Dedifferentiated amniotic fluid mesenchymal stem cell (primary cell): ENCODE data around the gene DNAJB4.

ENCODE experiments used
- DNase-seq: peaks from one replicate; pipeline ENCODE4 v3.0.0-alpha.2; 2016; ENCODE audit errors: extremely low spot score

DNAJB4 gene

GRCh38 chr1:78038071-78038470 lies 33.3 kb downstream of the DNAJB4 start:
- no peak for DNase-seq

GRCh38 chr1:78038491-78038939 lies 33.8 kb downstream of the DNAJB4 start:
- no peak for DNase-seq

- no peak for DNase-seq
These were observed 35.8 kb downstream of the DNAJB4 start for GRCh38 chr1:78040484-78041089.

- DNase-seq: no peak
These were observed 38.7 kb downstream of the DNAJB4 start for GRCh38 chr1:78043436-78043835.

GRCh38 chr1:78044796-78045562 lies 40.2 kb downstream of the DNAJB4 start:
- DNase-seq: no peak

GRCh38 chr1:78045563-78045925 lies 40.8 kb downstream of the DNAJB4 start:
- no peak for DNase-seq

GRCh38 chr1:78045926-78046778 lies 41.4 kb downstream of the DNAJB4 start, which contains the start of gene GIPC2:
TSS of gene GIPC2 (plus strand) at chr1:78045966. CDS start at chr1:78046095, 129 bp downstream.
- DNase-seq: no peak

GRCh38 chr1:78047106-78047505 lies 42.4 kb downstream of the DNAJB4 start:
- no peak for DNase-seq

- no peak for DNase-seq
These were observed 42.9 kb downstream of the DNAJB4 start for GRCh38 chr1:78047631-78048030.

- DNase-seq: no peak
These were observed 43.7 kb downstream of the DNAJB4 start for GRCh38 chr1:78048446-78048845.

- no peak for DNase-seq
These were observed 44.7 kb downstream of the DNAJB4 start for GRCh38 chr1:78049396-78049795.

- DNase-seq: no peak
These were observed 46.3 kb downstream of the DNAJB4 start for GRCh38 chr1:78051005-78051404.

GRCh38 chr1:78052685-78053405 lies 48.1 kb downstream of the DNAJB4 start:
- no peak for DNase-seq

GRCh38 chr1:78053498-78053897 lies 48.8 kb downstream of the DNAJB4 start:
- no peak for DNase-seq

GRCh38 chr1:78054559-78054958 lies 49.8 kb downstream of the DNAJB4 start:
- DNase-seq: no peak

- DNase-seq: no peak
These were observed 50.2 kb downstream of the DNAJB4 start for GRCh38 chr1:78054972-78055371.

GRCh38 chr1:78055565-78056132 lies 50.9 kb downstream of the DNAJB4 start:
- no peak for DNase-seq

GRCh38 chr1:78058670-78059069 lies 53.9 kb downstream of the DNAJB4 start:
- DNase-seq: no peak

- DNase-seq: no peak
These were observed 56.3 kb downstream of the DNAJB4 start for GRCh38 chr1:78060857-78061563.

- peak; percentile 88 for DNase-seq
These were observed 57.2 kb downstream of the DNAJB4 start for GRCh38 chr1:78061825-78062523.
